Endodermal cell (in vitro differentiated cells): ENCODE data around the gene SPACA7. TPM values are rescaled to one million over a fixed set of nuclear protein-coding genes. Genes with fewer than 3 reads are reported as not detected.
"Not testable (repeated sequence)": the region's sequence is repeated elsewhere in the genome, so short reads cannot be mapped to it uniquely, and the experiment has no call there.

Experiments
- DNase-seq: peaks from one replicate; pipeline ENCODE4 v3.0.0-alpha.2; 2017
- H3K27ac ChIP-seq: 2 replicates; pipeline ENCODE4 v1.5.1; 2013; ENCODE audit warnings: mild to moderate bottlenecking, low read depth, low read length, moderate library complexity
- H3K27me3 ChIP-seq: 2 replicates; pipeline ENCODE4 v1.6.1; 2013; ENCODE audit warnings: mild to moderate bottlenecking, low read length, moderate library complexity; ENCODE audit not compliant: insufficient read depth, control insufficient read depth, poor library complexity, severe bottlenecking
- H3K36me3 ChIP-seq: 2 replicates; pipeline ENCODE4 v1.7.0; 2013; ENCODE audit warnings: mild to moderate bottlenecking, low read length, moderate library complexity; ENCODE audit not compliant: control insufficient read depth, insufficient read depth
- H3K4me1 ChIP-seq: one replicate; pipeline ENCODE4 v1.7.0; 2013; ENCODE audit warnings: low read length; ENCODE audit not compliant: control insufficient read depth, insufficient read depth
- H3K4me3 ChIP-seq: 2 replicates; pipeline ENCODE4 v1.5.1; 2013; ENCODE audit warnings: mild to moderate bottlenecking, low read length, moderate library complexity
- H3K9ac ChIP-seq: 2 replicates; pipeline ENCODE4 v1.6.1; 2013; ENCODE audit warnings: mild to moderate bottlenecking, low read length, moderate library complexity; ENCODE audit not compliant: poor library complexity, severe bottlenecking; ENCODE audit errors: extremely low read depth
- H3K9me3 ChIP-seq: 2 replicates; pipeline ENCODE4 v1.6.1; 2013; ENCODE audit warnings: mild to moderate bottlenecking, low read length, moderate library complexity; ENCODE audit not compliant: control insufficient read depth
- H3K27ac Mint-ChIP-seq: 2 replicates; pipeline ENCODE4 v1.8.0; 2020; ENCODE audit warnings: mixed read lengths
- H3K27me3 Mint-ChIP-seq: 2 replicates; pipeline ENCODE4 v1.8.0; 2021; ENCODE audit warnings: mild to moderate bottlenecking, mixed read lengths; ENCODE audit not compliant: insufficient read depth
- H3K36me3 Mint-ChIP-seq: 2 replicates; pipeline ENCODE4 v1.8.0; 2020; ENCODE audit warnings: low read depth, mixed read lengths
- H3K4me1 Mint-ChIP-seq: 2 replicates; pipeline ENCODE4 v1.8.0; 2020; ENCODE audit warnings: mixed read lengths
- H3K4me3 Mint-ChIP-seq: 2 replicates; pipeline ENCODE4 v1.8.0; 2020; ENCODE audit warnings: mild to moderate bottlenecking, moderate library complexity, mixed read lengths
- H3K9me3 Mint-ChIP-seq: 2 replicates; pipeline ENCODE4 v1.8.0; 2020; ENCODE audit warnings: mild to moderate bottlenecking, mixed read lengths
- WGBS, 2 experiments: methylation state at CpG; one replicate each; pipeline versions ENCODE4 v1.1.5 to v1.1.7; 2013; ENCODE audit warnings: missing lambda C conversion rate in 2 of 2, mixed read lengths in 1 of 2; ENCODE audit not compliant: insufficient coverage in 1 of 2, insufficient read length in 1 of 2; 5-methylcytosine and 5-hydroxymethylcytosine counted together
- total RNA-seq, 2 donors: library from RNA; stranded (reverse); fragmentation: NEBNext Ultra II Directional in 1 of 2; extraction: Animal tissue kit (Norgen Biotek cat#: 25700) in 1 of 2; gene quantifications; 2 replicates in 1 of 2; 3 replicates in 1 of 2; pipeline ENCODE4 v1.2.1, GENCODE V29; 2021
- TF ChIP-seq, protein P1 (sequence below): fragments of 200-600 bp; sonication (generic); conservative IDR thresholded peaks from 2 replicates; pipeline ENCODE4 v1.5.0; 2021; ENCODE audit warnings: antibody characterized with exemption, mild to moderate bottlenecking

The SPACA7 gene
- total RNA-seq, 2 donors from 2014 or later: not detected

GRCh38 chr13:112431734-112432133 is 55.6 kb downstream of the SPACA7 start:
- Mint-ChIP-seq H3K27ac (no peak overlapping the region), H3K4me1 (no peaks in the 10 kb centered on the region)
- no peak overlapping the region for H3K9ac ChIP-seq

DNA sequence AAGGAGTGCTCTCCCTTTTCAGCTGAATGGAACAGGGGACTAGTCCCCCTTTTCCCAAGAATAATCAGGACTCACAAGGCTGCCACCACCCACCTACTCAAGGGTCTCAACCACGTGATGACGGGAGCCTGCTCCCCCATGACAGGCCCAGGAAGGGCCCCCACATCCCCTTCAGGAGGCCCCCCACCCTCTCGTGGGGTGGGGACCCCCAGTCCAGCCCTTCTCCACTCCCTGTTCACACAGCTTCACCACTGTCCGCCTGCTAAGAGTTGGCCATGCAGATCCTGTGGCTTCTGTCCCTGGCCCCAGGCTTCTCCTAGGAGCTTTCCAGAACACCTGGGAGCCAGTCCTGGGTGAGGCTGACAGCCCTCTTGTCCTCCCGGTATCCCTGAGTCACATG is 56.6 kb downstream of the SPACA7 start:
- DNase-seq, H3K27ac Mint-ChIP-seq, H3K4me1 ChIP-seq, H3K9ac ChIP-seq, H3K4me3 Mint-ChIP-seq, H3K36me3 Mint-ChIP-seq, H3K27me3 Mint-ChIP-seq, H3K4me1 Mint-ChIP-seq, H3K4me3 ChIP-seq, H3K27ac ChIP-seq, H3K36me3 ChIP-seq, H3K27me3 ChIP-seq: not testable (repeated sequence)
- peaks cover 35% of the 10 kb centered on the region for H3K9me3 Mint-ChIP-seq
- 75% methylated on average over 2 to 4 of the region's 5 CpGs for WGBS, 2 experiments
- peaks cover 30% of the 10 kb centered on the region for H3K9me3 ChIP-seq

More at GRCh38 chr13:112431734-112432133, 55.6 kb downstream of the SPACA7 start:
- TF ChIP-seq, protein P1, sequence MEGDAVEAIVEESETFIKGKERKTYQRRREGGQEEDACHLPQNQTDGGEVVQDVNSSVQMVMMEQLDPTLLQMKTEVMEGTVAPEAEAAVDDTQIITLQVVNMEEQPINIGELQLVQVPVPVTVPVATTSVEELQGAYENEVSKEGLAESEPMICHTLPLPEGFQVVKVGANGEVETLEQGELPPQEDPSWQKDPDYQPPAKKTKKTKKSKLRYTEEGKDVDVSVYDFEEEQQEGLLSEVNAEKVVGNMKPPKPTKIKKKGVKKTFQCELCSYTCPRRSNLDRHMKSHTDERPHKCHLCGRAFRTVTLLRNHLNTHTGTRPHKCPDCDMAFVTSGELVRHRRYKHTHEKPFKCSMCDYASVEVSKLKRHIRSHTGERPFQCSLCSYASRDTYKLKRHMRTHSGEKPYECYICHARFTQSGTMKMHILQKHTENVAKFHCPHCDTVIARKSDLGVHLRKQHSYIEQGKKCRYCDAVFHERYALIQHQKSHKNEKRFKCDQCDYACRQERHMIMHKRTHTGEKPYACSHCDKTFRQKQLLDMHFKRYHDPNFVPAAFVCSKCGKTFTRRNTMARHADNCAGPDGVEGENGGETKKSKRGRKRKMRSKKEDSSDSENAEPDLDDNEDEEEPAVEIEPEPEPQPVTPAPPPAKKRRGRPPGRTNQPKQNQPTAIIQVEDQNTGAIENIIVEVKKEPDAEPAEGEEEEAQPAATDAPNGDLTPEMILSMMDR: no peak
- peaks cover 32% of the 10 kb centered on the region for H3K9me3 ChIP-seq
- H3K4me3 ChIP-seq: no peak overlapping the region
- peaks cover 42% of the 10 kb centered on the region for H3K9me3 Mint-ChIP-seq
- H3K36me3 Mint-ChIP-seq: no peaks in the 10 kb centered on the region
- H3K27ac ChIP-seq: no peak overlapping the region
- no peak for DNase-seq
- peaks cover 13% of the 10 kb centered on the region for H3K27me3 Mint-ChIP-seq
- no peaks in the 10 kb centered on the region for H3K27me3 ChIP-seq
- no peaks in the 10 kb centered on the region for H3K4me1 ChIP-seq
- WGBS, 2 experiments: 80 to 81% methylated on average over 3 to 5 of the region's 5 CpGs
- H3K4me3 Mint-ChIP-seq: no peak overlapping the region
- no peaks in the 10 kb centered on the region for H3K36me3 ChIP-seq

DNA sequence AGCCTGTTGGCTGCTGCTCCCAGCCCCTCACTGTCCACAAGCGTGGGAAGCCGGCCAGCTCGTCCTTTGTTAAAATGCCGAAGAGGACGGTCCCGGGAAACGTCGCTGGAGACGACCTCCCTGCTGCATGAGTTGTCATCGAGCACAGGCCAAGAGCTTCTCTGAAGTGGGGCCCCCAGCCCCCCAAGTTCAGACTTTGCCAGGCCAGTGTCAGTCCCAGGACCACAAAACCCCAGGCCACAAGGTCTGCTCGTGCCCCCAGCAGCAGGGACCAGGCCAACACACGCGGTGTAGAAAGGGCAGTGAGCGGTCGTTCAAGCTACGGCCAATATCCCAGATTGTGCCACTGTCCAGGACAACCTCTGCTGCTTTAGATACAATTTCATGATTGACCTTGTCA is 57.4 kb downstream of the SPACA7 start:
- H3K9me3 Mint-ChIP-seq: peaks cover 36% of the 10 kb centered on the region

DNA sequence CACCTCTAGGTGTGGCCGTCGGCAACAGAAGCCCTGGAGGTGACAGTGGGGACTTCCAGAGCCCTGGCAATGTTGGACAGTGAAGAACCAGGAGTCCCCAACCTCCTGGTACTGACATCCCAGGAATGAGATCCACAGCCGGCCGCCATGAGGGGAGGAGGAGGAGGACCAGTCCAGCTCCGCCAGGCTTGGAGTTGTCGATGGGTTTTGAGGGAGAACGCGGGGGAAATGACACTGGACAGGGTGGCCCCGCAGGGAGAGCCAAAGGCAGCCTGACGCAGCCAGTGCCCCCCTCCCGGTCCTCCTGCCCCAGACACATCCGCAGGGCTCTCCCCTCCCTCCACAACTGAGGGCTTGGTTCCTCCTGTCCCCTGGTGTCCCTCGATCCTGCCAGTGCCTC is 57.9 kb downstream of the SPACA7 start:
- DNase-seq: no peak
- Histone ChIP-seq H3K27ac (no peak overlapping the region), H3K4me1 (no peaks in the 10 kb centered on the region), H3K36me3 (no peaks in the 10 kb centered on the region), H3K9me3 (peaks cover 27% of the 10 kb centered on the region), H3K4me3 (no peak overlapping the region), H3K27me3 (no peaks in the 10 kb centered on the region), H3K9ac (no peak overlapping the region)
- TF ChIP-seq, protein P1: no peak
- H3K4me3 Mint-ChIP-seq: no peak overlapping the region
- H3K27ac Mint-ChIP-seq: no peak overlapping the region
- 86 to 95% methylated on average over 4 to 13 of the region's 13 CpGs for WGBS, 2 experiments
- H3K4me1 Mint-ChIP-seq: no peaks in the 10 kb centered on the region
- peaks cover 3% of the 10 kb centered on the region for H3K27me3 Mint-ChIP-seq
- H3K9me3 Mint-ChIP-seq: peaks cover 34% of the 10 kb centered on the region
- no peaks in the 10 kb centered on the region for H3K36me3 Mint-ChIP-seq

More for the DNA sequence above, 57.4 kb downstream of the SPACA7 start:
- H3K36me3 Mint-ChIP-seq, DNase-seq, H3K36me3 ChIP-seq, H3K4me3 Mint-ChIP-seq, H3K27ac ChIP-seq, H3K9ac ChIP-seq, H3K27me3 ChIP-seq, H3K4me1 ChIP-seq, H3K4me3 ChIP-seq, H3K27ac Mint-ChIP-seq, H3K27me3 Mint-ChIP-seq, H3K4me1 Mint-ChIP-seq: not testable (repeated sequence)
- H3K9me3 ChIP-seq: peaks cover 31% of the 10 kb centered on the region
- 88 to 93% methylated on average over 13 to 16 of the region's 16 CpGs for WGBS, 2 experiments
